Measurements from ENCODE around the gene COL3A1. TPM values are rescaled to one million over a fixed set of nuclear protein-coding genes. Genes with fewer than 3 reads are reported as not detected.

Gene COL3A1
- total RNA-seq, 2 donors from 2014 or later: 25.5 to 121 TPM

GRCh38 chr2:188957646-188958045, 16.5 kb upstream of the COL3A1 start:
- DNase-seq (ENCODE audit: low spot score): no peak
- Histone ChIP-seq H3K27me3 (replicated peaks; ENCODE audit: insufficient read depth) (no peaks in the 10 kb centered on the region), H3K27ac (no peak overlapping the region), H3K36me3 (no peaks in the 10 kb centered on the region), H3K4me3 (no peak overlapping the region), H3K9me3 (no peaks in the 10 kb centered on the region), H3K4me1 (replicated peaks) (no peaks in the 10 kb centered on the region)
- intact Hi-C loops (cut with DNase I): no loop called here
- TF ChIP-seq POLR2AphosphoS5 (IDR thresholded peaks at IDR 0.05) (no peak), POLR2A (IDR thresholded peaks at IDR 0.05) (no peak), CTCF (IDR thresholded peaks at IDR 0.05) (no peak)
- WGBS: 91% methylated on average over 1 of the region's 1 CpG

GRCh38 chr2:188963741-188964140, 10.4 kb upstream of the COL3A1 start:
- Histone ChIP-seq H3K27ac (no peak overlapping the region), H3K9me3 (no peaks in the 10 kb centered on the region), H3K4me3 (no peak overlapping the region), H3K27me3 (replicated peaks; ENCODE audit: insufficient read depth) (no peaks in the 10 kb centered on the region), H3K4me1 (replicated peaks) (no peaks in the 10 kb centered on the region), H3K36me3 (no peaks in the 10 kb centered on the region)
- intact Hi-C loops (cut with DNase I): no loop called here
- 67% methylated on average over 3 of the region's 3 CpGs for WGBS
- TF ChIP-seq CTCF (IDR thresholded peaks at IDR 0.05) (no peak), POLR2A (IDR thresholded peaks at IDR 0.05) (no peak), POLR2AphosphoS5 (IDR thresholded peaks at IDR 0.05) (no peak)
- no peak for DNase-seq (ENCODE audit: low spot score)

GRCh38 chr2:188964976-188965546, 9.1 kb upstream of the COL3A1 start:
- no peak for DNase-seq (ENCODE audit: low spot score)
- Histone ChIP-seq H3K27me3 (replicated peaks; ENCODE audit: insufficient read depth) (no peaks in the 10 kb centered on the region), H3K27ac (no peak overlapping the region), H3K4me1 (replicated peaks) (no peaks in the 10 kb centered on the region), H3K36me3 (no peaks in the 10 kb centered on the region), H3K9me3 (no peaks in the 10 kb centered on the region), H3K4me3 (no peak overlapping the region)
- intact Hi-C loops (cut with DNase I): no loop called here
- 63% methylated on average over 1 of the region's 1 CpG for WGBS
- no peak for TF ChIP-seq CTCF (IDR thresholded peaks at IDR 0.05)
- no peak for TF ChIP-seq POLR2AphosphoS5 (IDR thresholded peaks at IDR 0.05)

GRCh38 chr2:188965563-188965962, 8.6 kb upstream of the COL3A1 start:
- 70% methylated on average over 2 of the region's 2 CpGs for WGBS
- H3K36me3 ChIP-seq: no peaks in the 10 kb centered on the region
- no peak overlapping the region for H3K27ac ChIP-seq
- TF ChIP-seq CTCF (IDR thresholded peaks at IDR 0.05): no peak
- no peak for TF ChIP-seq POLR2AphosphoS5 (IDR thresholded peaks at IDR 0.05)
- TF ChIP-seq POLR2A (IDR thresholded peaks at IDR 0.05): no peak
- no peaks in the 10 kb centered on the region for H3K9me3 ChIP-seq
- no peak for DNase-seq (ENCODE audit: low spot score)
- H3K4me3 ChIP-seq: no peak overlapping the region
- H3K4me1 ChIP-seq (replicated peaks): no peaks in the 10 kb centered on the region
- no peaks in the 10 kb centered on the region for H3K27me3 ChIP-seq (replicated peaks; ENCODE audit: insufficient read depth)
- intact Hi-C loops (cut with DNase I): no loop called here

GRCh38 chr2:188966079-188966571, 8.0 kb upstream of the COL3A1 start:
- DNase-seq (ENCODE audit: low spot score): no peak
- Histone ChIP-seq H3K27me3 (replicated peaks; ENCODE audit: insufficient read depth) (no peaks in the 10 kb centered on the region), H3K27ac (no peak overlapping the region), H3K36me3 (no peaks in the 10 kb centered on the region), H3K4me1 (replicated peaks) (no peaks in the 10 kb centered on the region), H3K9me3 (no peaks in the 10 kb centered on the region), H3K4me3 (no peak overlapping the region)
- intact Hi-C loops (cut with DNase I): no loop called here
- TF ChIP-seq POLR2A (IDR thresholded peaks at IDR 0.05) (no peak), POLR2AphosphoS5 (IDR thresholded peaks at IDR 0.05) (no peak), CTCF (IDR thresholded peaks at IDR 0.05) (no peak)
- WGBS: 39% methylated on average over 4 of the region's 4 CpGs
